ENCODE data around the gene XYLT1.

XYLT1 gene

GRCh38 chr16:17353561-17353960, 117.2 kb downstream of the XYLT1 start:
- H3K4me1 ChIP-seq (ENCODE audit: control insufficient read depth, insufficient read depth, low read length): no peaks in the 10 kb centered on the region
- H3K27ac ChIP-seq (ENCODE audit: extremely low read depth, low read depth, low read length): no peak overlapping the region
- no peaks in the 10 kb centered on the region for H3K36me3 ChIP-seq (ENCODE audit: control insufficient read depth in 2 of 2, insufficient read depth in 1 of 2, low read length in 2 of 2)
- ChIA-PET CTCF (no interaction called here), POLR2A (no interaction called here)
- TF ChIP-seq ZNF19 (tag by site-specific recombination; IDR thresholded peaks at IDR 0.05; ENCODE audit: low read depth): no peak
- no peak overlapping the region for H3K4me3 ChIP-seq (ENCODE audit: low read depth, low read length)
- no peaks in the 10 kb centered on the region for H3K9me3 ChIP-seq (ENCODE audit: control insufficient read depth, insufficient read depth, low read depth, low read length)

- H3K4me3 ChIP-seq (ENCODE audit: low read depth, low read length): no peak overlapping the region
- no peaks in the 10 kb centered on the region for H3K36me3 ChIP-seq (ENCODE audit: control insufficient read depth in 2 of 2, insufficient read depth in 1 of 2, low read length in 2 of 2)
- TF ChIP-seq BCL11A (tag by site-specific recombination; IDR thresholded peaks at IDR 0.05; ENCODE audit: low read depth) (no peak), ZNF433 (tag by site-specific recombination; IDR thresholded peaks at IDR 0.05; ENCODE audit: low read depth) (no peak), ZNF664 (tag by site-specific recombination; IDR thresholded peaks at IDR 0.05) (no peak), ZFP41 (tag by site-specific recombination; IDR thresholded peaks at IDR 0.05; ENCODE audit: borderline replicate concordance) (no peak), ZNF518A (tag by site-specific recombination; conservative IDR thresholded peaks at IDR 0.05; ENCODE audit: low read depth) (no peak), GLIS1 (tag by site-specific recombination; IDR thresholded peaks at IDR 0.05) (no peak), ELK4 (IDR thresholded peaks at IDR 0.05; ENCODE audit: borderline replicate concordance, low read depth, low read length) (no peak), ZNF404 (tag by site-specific recombination; IDR thresholded peaks at IDR 0.05) (no peak), ZNF645 (tag by site-specific recombination; IDR thresholded peaks at IDR 0.05) (no peak), ZNF175 (tag by site-specific recombination; IDR thresholded peaks at IDR 0.05) (no peak), ZSCAN5A (tag by site-specific recombination; IDR thresholded peaks at IDR 0.05) (no peak), ZNF600 (tag by site-specific recombination; IDR thresholded peaks at IDR 0.05) (no peak)
- no peak overlapping the region for H3K27ac ChIP-seq (ENCODE audit: extremely low read depth, low read depth, low read length)
- no peaks in the 10 kb centered on the region for H3K4me1 ChIP-seq (ENCODE audit: control insufficient read depth, insufficient read depth, low read length)
- H3K9me3 ChIP-seq (ENCODE audit: control insufficient read depth, insufficient read depth, low read depth, low read length): no peaks in the 10 kb centered on the region
- ChIA-PET CTCF (no interaction called here), POLR2A (no interaction called here)
Measured at GRCh38 chr16:17351441-17352035, 119.2 kb downstream of the XYLT1 start.

- ChIA-PET POLR2A (no interaction called here), CTCF (no interaction called here)
- no peak for TF ChIP-seq ZNF548 (tag by site-specific recombination; IDR thresholded peaks at IDR 0.05)
- TF ChIP-seq ZNF600 (tag by site-specific recombination; IDR thresholded peaks at IDR 0.05): no peak
- no peak for TF ChIP-seq YY2 (tag by site-specific recombination; IDR thresholded peaks at IDR 0.05)
- no peak for TF ChIP-seq RBAK (tag by site-specific recombination; IDR thresholded peaks at IDR 0.05)
- TF ChIP-seq ZNF776 (tag by site-specific recombination; IDR thresholded peaks at IDR 0.05; ENCODE audit: borderline replicate concordance): no peak
- TF ChIP-seq ZNF580 (tag by site-specific recombination; IDR thresholded peaks at IDR 0.05): no peak
- TF ChIP-seq KLF16 (tag by site-specific recombination; IDR thresholded peaks at IDR 0.05): no peak
- no peak for TF ChIP-seq ZNF416 (tag by site-specific recombination; IDR thresholded peaks at IDR 0.05)
- no peak for TF ChIP-seq ZNF561 (tag by site-specific recombination; IDR thresholded peaks at IDR 0.05; ENCODE audit: borderline replicate concordance)
- TF ChIP-seq PRDM6 (tag by site-specific recombination; IDR thresholded peaks at IDR 0.05): no peak
Measured at GRCh38 chr16:17350207-17350606, 120.6 kb downstream of the XYLT1 start.

More at GRCh38 chr16:17350207-17350606, 120.6 kb downstream of the XYLT1 start:
- Histone ChIP-seq H3K27ac (ENCODE audit: extremely low read depth, low read depth, low read length) (no peak overlapping the region), H3K4me3 (ENCODE audit: low read depth, low read length) (no peak overlapping the region), H3K36me3 (ENCODE audit: control insufficient read depth in 2 of 2, insufficient read depth in 1 of 2, low read length in 2 of 2) (no peaks in the 10 kb centered on the region), H3K9me3 (ENCODE audit: control insufficient read depth, insufficient read depth, low read depth, low read length) (no peaks in the 10 kb centered on the region), H3K4me1 (ENCODE audit: control insufficient read depth, insufficient read depth, low read length) (no peaks in the 10 kb centered on the region)

Measured in HEK293 (cell line).